ENCODE measurements around the gene MCMBP.

DNA sequence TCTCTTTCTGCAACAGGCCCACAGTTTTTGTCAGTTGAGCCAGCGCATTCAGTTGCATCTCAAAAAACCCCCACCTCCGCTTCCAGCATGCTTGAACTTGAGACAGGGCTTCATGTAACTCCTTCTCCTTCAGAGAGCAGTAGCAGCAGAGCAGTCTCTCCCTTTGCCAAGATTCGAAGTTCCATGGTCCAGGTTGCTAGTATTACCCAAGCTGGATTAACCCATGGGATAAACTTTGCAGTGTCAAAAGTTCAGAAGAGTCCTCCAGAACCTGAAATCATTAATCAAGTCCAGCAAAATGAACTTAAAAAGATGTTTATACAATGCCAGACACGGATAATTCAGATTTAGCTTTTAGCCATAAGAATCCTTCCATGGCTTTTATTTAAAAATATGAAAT is 45.2 kb downstream of the MCMBP start:
- TF ChIP-seq, protein P1, sequence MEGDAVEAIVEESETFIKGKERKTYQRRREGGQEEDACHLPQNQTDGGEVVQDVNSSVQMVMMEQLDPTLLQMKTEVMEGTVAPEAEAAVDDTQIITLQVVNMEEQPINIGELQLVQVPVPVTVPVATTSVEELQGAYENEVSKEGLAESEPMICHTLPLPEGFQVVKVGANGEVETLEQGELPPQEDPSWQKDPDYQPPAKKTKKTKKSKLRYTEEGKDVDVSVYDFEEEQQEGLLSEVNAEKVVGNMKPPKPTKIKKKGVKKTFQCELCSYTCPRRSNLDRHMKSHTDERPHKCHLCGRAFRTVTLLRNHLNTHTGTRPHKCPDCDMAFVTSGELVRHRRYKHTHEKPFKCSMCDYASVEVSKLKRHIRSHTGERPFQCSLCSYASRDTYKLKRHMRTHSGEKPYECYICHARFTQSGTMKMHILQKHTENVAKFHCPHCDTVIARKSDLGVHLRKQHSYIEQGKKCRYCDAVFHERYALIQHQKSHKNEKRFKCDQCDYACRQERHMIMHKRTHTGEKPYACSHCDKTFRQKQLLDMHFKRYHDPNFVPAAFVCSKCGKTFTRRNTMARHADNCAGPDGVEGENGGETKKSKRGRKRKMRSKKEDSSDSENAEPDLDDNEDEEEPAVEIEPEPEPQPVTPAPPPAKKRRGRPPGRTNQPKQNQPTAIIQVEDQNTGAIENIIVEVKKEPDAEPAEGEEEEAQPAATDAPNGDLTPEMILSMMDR (IDR thresholded peaks at IDR 0.05; ENCODE audit: low read length): no peak
- TF ChIP-seq EZH2phosphoT487 (IDR thresholded peaks at IDR 0.05; ENCODE audit: low read length) (no peak), EZH2 (optimal IDR thresholded peaks at IDR 0.05; ENCODE audit: low read depth, low read length) (no peak)

Data from MM.1S (cell line).